K562 (cell line): ENCODE results near the gene CD96. TPM values are rescaled to one million over a fixed set of nuclear protein-coding genes. Genes with fewer than 3 reads are reported as not detected.
"Not testable (repeated sequence)": the region's sequence is repeated elsewhere in the genome, so short reads cannot be mapped to it uniquely, and the experiment has no call there.

Experiments used
- ATAC-seq: fragments of 200-7000 bp; cut with Tn5 transposase; 3 replicates; pipeline ENCODE4 v1.9.1; 2020; ENCODE audit warnings: moderate library complexity
- BruUV-seq: library from RNA; stranded (reverse); fragments of 400-500 nt; replicated peaks from 2 replicates; lab custom pipeline; 2021; lab: Mats Ljungman, UMichigan
- CTCF ChIA-PET: fragments of 300-600 bp; formaldehyde crosslinking; extraction: SDS; loops from one replicate; lab custom pipeline; 2021; ENCODE audit warnings: low intra/inter-chr PET ratio; lab: Yijun Ruan, JAX
- POLR2A ChIA-PET: fragments of 300-600, 350-650 bp; sonication (Branson Sonifier 250); formaldehyde crosslinking; extraction: SDS; loops from one replicate; lab custom pipeline; 2021; ENCODE audit warnings: antibody characterized with exemption, inconsistent platforms; lab: Yijun Ruan, JAX
- DNase-seq, 4 experiments: peaks; one replicate each; pipeline versions ENCODE4 v3.0.0 to v3.0.0-alpha.2; 2011 to 2018; ENCODE audit warnings: low spot score in 3 of 4, mixed read lengths in 3 of 4; ENCODE audit errors: extremely low read depth in 1 of 4
- FAIRE-seq: peaks from 2 replicates; lab custom pipeline; 2011; peaks lifted over from hg19 to GRCh38; lab: Jason Lieb, UNC
- H2AFZ ChIP-seq: 2 replicates; pipeline ENCODE4 v1.6.0; 2011; ENCODE audit warnings: low read depth, low read length, control low read depth, inconsistent platforms
- H3K27ac ChIP-seq: fragments of 200-600 bp; 3 replicates; pipeline ENCODE4 v1.8.0; 2011; ENCODE audit warnings: low read depth, mild to moderate bottlenecking, control low read depth, inconsistent platforms, low read length, moderate library complexity, mixed read lengths; ENCODE audit errors: extremely low read depth
- H3K27me3 ChIP-seq, 2 experiments: fragments of 300-600 bp in 1 of 2; 2 replicates in 1 of 2; 3 replicates in 1 of 2; pipeline versions ENCODE4 v1.6.0 to v1.8.0; 2011; ENCODE audit warnings: inconsistent platforms in 2 of 2, low read length in 2 of 2, mild to moderate bottlenecking in 1 of 2, mixed read lengths in 1 of 2, moderate library complexity in 1 of 2; ENCODE audit not compliant: control insufficient read depth in 2 of 2, insufficient read depth in 2 of 2
- H3K36me3 ChIP-seq: fragments of 300-600 bp; 3 replicates; pipeline ENCODE4 v1.8.0; 2011; ENCODE audit warnings: mild to moderate bottlenecking, low read length, inconsistent platforms; ENCODE audit not compliant: control insufficient read depth, insufficient read depth
- H3K4me1 ChIP-seq, 2 experiments: fragments of 200-600 bp in 1 of 2; replicated peaks in 1 of 2; 2 replicates in 1 of 2; 3 replicates in 1 of 2; pipeline versions ENCODE4 v1.5.1 to v1.8.0; 2011; ENCODE audit warnings: inconsistent platforms in 2 of 2, low read length in 2 of 2, mild to moderate bottlenecking in 1 of 2, mixed read lengths in 1 of 2, moderate library complexity in 1 of 2; ENCODE audit not compliant: control insufficient read depth in 2 of 2, insufficient read depth in 2 of 2
- H3K4me2 ChIP-seq: 2 replicates; pipeline ENCODE4 v1.6.1; 2011; ENCODE audit warnings: low read length, control low read depth, inconsistent platforms, mixed read lengths; ENCODE audit not compliant: insufficient read depth
- H3K4me3 ChIP-seq: fragments of 200-600 bp; sonication (generic), shearing (Covaris generic); 2 replicates; pipeline ENCODE4 v1.5.1; 2016; ENCODE audit warnings: control low read depth, inconsistent platforms
- H3K79me2 ChIP-seq: fragments of 200-600 bp; 3 replicates; pipeline ENCODE4 v1.8.0; 2011; ENCODE audit warnings: low read length, inconsistent platforms; ENCODE audit not compliant: control insufficient read depth, insufficient read depth
- H3K9ac ChIP-seq, 2 experiments: 2 replicates each; pipeline versions ENCODE4 v1.6.0 to v1.6.1; 2011; ENCODE audit warnings: low read depth in 2 of 2, low read length in 2 of 2, control low read depth in 1 of 2, inconsistent platforms in 1 of 2, mild to moderate bottlenecking in 1 of 2, mixed read lengths in 1 of 2; ENCODE audit not compliant: insufficient read depth in 1 of 2
- H3K9me1 ChIP-seq: one replicate; pipeline ENCODE4 v1.6.0; 2011; ENCODE audit warnings: inconsistent platforms, mild to moderate bottlenecking, low read length, moderate library complexity; ENCODE audit not compliant: control insufficient read depth, insufficient read depth
- H3K9me3 ChIP-seq: replicated peaks from 2 replicates; pipeline ENCODE4 v1.5.1; 2011; ENCODE audit warnings: low read depth, low read length, inconsistent platforms; ENCODE audit not compliant: control insufficient read depth, insufficient read depth
- H4K20me1 ChIP-seq: replicated peaks from 2 replicates; pipeline ENCODE4 v1.6.1; 2011; ENCODE audit warnings: low read length, inconsistent platforms, mixed read lengths; ENCODE audit not compliant: control insufficient read depth, insufficient read depth
- CCAR2 ChIP-seq: fragments of 200-400 bp; formaldehyde crosslinking; IDR thresholded peaks from 2 replicates; pipeline ENCODE4 v1.6.1; 2017; ENCODE audit warnings: mild to moderate bottlenecking, low read depth, low read length
- CHCHD3 ChIP-seq: fragments of 250-450 bp; sonication (Bioruptor Pico); IDR thresholded peaks from 2 replicates; pipeline ENCODE4 v2.1.2; 2022; ENCODE audit warnings: mild to moderate bottlenecking
- E2F1 ChIP-seq: sonication (generic); formaldehyde crosslinking; IDR thresholded peaks from 2 replicates; pipeline ENCODE4 v1.8.1; 2023; ENCODE audit warnings: mild to moderate bottlenecking, missing genetic modification reagents, moderate library complexity
- ETV1 ChIP-seq: fragments of 450-650 bp; conservative IDR thresholded peaks from 2 replicates; pipeline ENCODE4 v1.6.1; 2016; ENCODE audit warnings: missing genetic modification characterization, control low read depth, low read depth, missing compliant biosample characterization
- GMEB1 ChIP-seq: fragments of 250-450 bp; sonication (Bioruptor Pico); IDR thresholded peaks from 2 replicates; pipeline ENCODE4 v1.4.0; 2020; ENCODE audit warnings: mild to moderate bottlenecking
- RBM22 ChIP-seq: fragments of 200-400 bp; formaldehyde crosslinking; IDR thresholded peaks from 2 replicates; pipeline ENCODE4 v1.6.1; 2018; ENCODE audit warnings: low read length, low read depth; ENCODE audit not compliant: poor library complexity, severe bottlenecking
- SMARCA5 ChIP-seq: fragments of 450-650 bp; IDR thresholded peaks from 2 replicates; pipeline ENCODE4 v1.6.1; 2016
- TRIM24 ChIP-seq, 2 experiments: fragments of 450-650 bp; IDR thresholded peaks; 2 replicates each; pipeline ENCODE4 v1.6.1; 2016
- WGBS: fragments of 100-300 bp; shearing (Covaris generic); methylation state at CpG from one replicate; pipeline ENCODE4 v1.1.6; 2016; ENCODE audit warnings: low coverage, mixed read lengths; ENCODE audit not compliant: insufficient coverage; ENCODE audit errors: missing lambda C conversion rate; 5-methylcytosine and 5-hydroxymethylcytosine counted together
- in situ Hi-C: fragments of 300-500 bp; cut with MboI; formaldehyde crosslinking; loops from 4 replicates; pipeline ENCODE4 v1.15.0; 2018; ENCODE audit warnings: inconsistent platforms, mixed read lengths
- intact Hi-C: fragments of 100-400 bp; cut with micrococcal nuclease; formaldehyde crosslinking; loops from 2 replicates; pipeline ENCODE4 v1.14.2; 2022
- polyA plus RNA-seq, 8 experiments: library from polyadenylated mRNA; depleted of rRNA in 4 of 8; stranded (reverse) in 5 of 8; unstranded in 3 of 8; fragments of >200 nt; fragmentation: Nextera tagmentation in 2 of 8; fragmentation: Illumina TruSeq in 1 of 8; extraction: Ambion mirVana in 2 of 8; extraction: Trizol in 1 of 8; gene quantifications; 2 replicates each; pipeline versions ENCODE4 v1.2.1 to v1.2.3, GENCODE V29; 2011 to 2014; ENCODE audit warnings: inconsistent platforms in 1 of 8, missing spikeins in 1 of 8
- total RNA-seq, 7 experiments: library from RNA; depleted of rRNA in 6 of 7; stranded (reverse); fragments of >200 nt in 6 of 7; fragmentation: Illumina TruSeq in 2 of 7; extraction: Trizol in 2 of 7; gene quantifications; 2 replicates each; pipeline versions ENCODE4 v1.2.1 to v1.2.3, GENCODE V29; 2011 to 2021; ENCODE audit warnings: low replicate concordance in 1 of 7

Gene CD96
- total and polyA plus RNA-seq, 9 of the 15 experiments (the other 6 are each of a cell fraction or from before 2014, with no cell fraction given), result 0.32 to 5.7 (median 1.2) TPM

GRCh38 chr3:111669926-111670630 lies 128.1 kb downstream of the CD96 start:
- 3% methylated on average over 7 of the region's 7 CpGs for WGBS
- Histone ChIP-seq H3K79me2 (no peaks in the 10 kb centered on the region), H3K27me3 (peaks cover 0 to 6% of the 10 kb centered on the region in 2 experiments; a peak in 1 of 5 replicates), H2AFZ (no peak overlapping the region), H3K4me1 (peaks cover 0 to 6% of the 10 kb centered on the region in 2 experiments; a peak in 3 of 5 replicates), H3K36me3 (no peaks in the 10 kb centered on the region), H3K9ac (no peak overlapping the region), H3K27ac (no peak overlapping the region), H3K4me2 (no peak overlapping the region), H3K9me1 (no peaks in the 10 kb centered on the region), H3K9me3 (no peaks in the 10 kb centered on the region), H3K4me3 (no peak overlapping the region), H4K20me1 (no peaks in the 10 kb centered on the region)
- TF ChIP-seq GMEB1 (CRISPR knock-in tag) (no peak), ETV1 (tag) (no peak), SMARCA5 (no peak), CCAR2 (no peak), TRIM24 (IDR thresholded peaks at IDR 0.05) (no peak), RBM22 (no peak), E2F1 (CRISPR knock-in tag) (no peak), CHCHD3 (no peak)
- intact Hi-C loops, result loop anchor here (2.0 kb wide), 1 partner anchor 47 kb away; no protein-coding TSS in a partner anchor
- BruUV-seq, result no TSS peak
- POLR2A ChIA-PET, result no interaction called here
- CTCF ChIA-PET, result no interaction called here
- in situ Hi-C loops, result no loop called here
- ATAC-seq, result no peak
- no peak for FAIRE-seq
- DNase-seq, result no peak

GRCh38 chr3:111672461-111672860 lies 130.5 kb downstream of the CD96 start:
- BruUV-seq, CTCF ChIA-PET, ATAC-seq, intact Hi-C loops, POLR2A ChIA-PET, H3K9ac ChIP-seq, H3K4me3 ChIP-seq, DNase-seq, H3K4me2 ChIP-seq, H3K27me3 ChIP-seq, FAIRE-seq, H2AFZ ChIP-seq, H3K36me3 ChIP-seq, H3K79me2 ChIP-seq, H3K4me1 ChIP-seq, H3K9me1 ChIP-seq, in situ Hi-C loops, H3K27ac ChIP-seq, H4K20me1 ChIP-seq, H3K9me3 ChIP-seq: not testable (repeated sequence)
- WGBS, result 17% methylated on average over 1 of the region's 6 CpGs
